ENCODE measurements around the gene STARD5.
A peak's percentile ranks its signal among the peaks of the same experiment; 100 is the strongest.

DNA sequence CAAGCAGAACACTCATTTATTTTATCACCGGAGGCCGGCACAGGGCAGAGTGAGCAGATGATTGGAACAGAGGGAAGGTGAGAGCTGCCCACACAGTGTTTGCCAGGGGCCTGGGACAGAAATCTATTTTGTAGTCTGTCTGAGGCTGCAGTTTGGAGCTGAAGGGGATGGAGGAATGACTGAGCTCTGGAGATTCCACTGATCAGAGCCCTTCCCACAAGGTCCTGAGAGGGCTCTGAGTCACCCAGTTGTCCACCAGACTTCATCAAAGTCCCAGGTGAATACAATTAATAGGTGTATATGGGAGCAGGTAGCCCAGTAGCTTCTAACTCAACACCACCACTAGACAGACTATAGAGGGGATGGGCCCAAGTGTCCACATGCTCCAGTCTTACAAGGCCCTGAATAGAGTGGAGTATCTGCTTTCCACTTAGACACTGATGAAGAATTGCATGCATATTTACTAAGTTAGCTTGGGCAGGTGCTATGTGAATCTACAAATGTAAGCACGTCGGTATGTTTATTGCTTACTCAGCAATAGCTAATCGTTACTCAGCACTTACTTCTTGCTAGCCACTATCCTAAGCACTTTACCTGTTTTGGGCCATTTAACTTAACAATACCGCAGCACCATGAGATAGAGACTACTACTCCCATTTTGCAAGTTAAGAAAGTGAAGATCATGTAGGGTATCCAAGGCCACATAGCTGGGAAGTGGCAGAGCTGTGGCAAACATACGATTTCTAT lies 2.7 kb upstream of the STARD5 start:
- TF ChIP-seq BACH1 (IDR thresholded peaks at IDR 0.05; ENCODE audit: low read length) (peak; percentile 84), EP300 (IDR thresholded peaks at IDR 0.05; ENCODE audit: borderline replicate concordance in 1 of 2, low read depth in 2 of 2, low read length in 2 of 2) (no peak)

All from H1 (cell line).